DND-41 (cell line): ENCODE measurements around the gene DYNC1I1.

ENCODE experiments used
- ATAC-seq: fragments of 200-7000 bp; cut with Tn5 transposase; 3 replicates; pipeline ENCODE4 v1.9.1; 2021; ENCODE audit warnings: low read depth; ENCODE audit not compliant: insufficient read depth
- DNase-seq: peaks from one replicate; pipeline ENCODE4 v3.0.0-alpha.2; 2020
- H2AFZ ChIP-seq: 2 replicates; pipeline ENCODE4 v1.6.0; 2012; ENCODE audit warnings: low read depth, low read length
- H3K27ac ChIP-seq: 2 replicates; pipeline ENCODE4 v1.5.1; 2012; ENCODE audit warnings: low read length, inconsistent platforms
- H3K27me3 ChIP-seq: fragments of 200-600 bp; sonication (generic); 2 replicates; pipeline ENCODE4 v1.6.0; 2012; ENCODE audit warnings: low read length, mild to moderate bottlenecking, inconsistent platforms; ENCODE audit not compliant: insufficient read depth, poor library complexity
- H3K36me3 ChIP-seq: 2 replicates; pipeline ENCODE4 v1.5.1; 2012; ENCODE audit warnings: low read length, inconsistent platforms; ENCODE audit not compliant: insufficient read depth
- H3K4me1 ChIP-seq: 2 replicates; pipeline ENCODE4 v1.5.1; 2012; ENCODE audit warnings: mild to moderate bottlenecking, low read length; ENCODE audit not compliant: insufficient read depth
- H3K4me2 ChIP-seq: 2 replicates; pipeline ENCODE4 v1.6.0; 2012; ENCODE audit warnings: mild to moderate bottlenecking, moderate library complexity, low read length, inconsistent platforms; ENCODE audit not compliant: insufficient read depth
- H3K4me3 ChIP-seq, 2 experiments: fragments of 200-600 bp in 1 of 2; shearing (Covaris generic) in 1 of 2; 2 replicates each; pipeline ENCODE4 v1.5.1; 2012 to 2016; ENCODE audit warnings: inconsistent platforms in 2 of 2, low read length in 2 of 2, mild to moderate bottlenecking in 2 of 2, low read depth in 1 of 2, moderate library complexity in 1 of 2
- H3K79me2 ChIP-seq: 2 replicates; pipeline ENCODE4 v1.6.0; 2012; ENCODE audit warnings: low read length, inconsistent platforms; ENCODE audit not compliant: insufficient read depth
- H3K9ac ChIP-seq: 2 replicates; pipeline ENCODE4 v1.6.0; 2012; ENCODE audit warnings: low read depth, mild to moderate bottlenecking, inconsistent platforms, low read length, moderate library complexity
- H3K9me3 ChIP-seq: 2 replicates; pipeline ENCODE4 v1.5.1; 2012; ENCODE audit warnings: low read length, moderate library complexity, mild to moderate bottlenecking, inconsistent platforms; ENCODE audit not compliant: insufficient read depth, severe bottlenecking
- H4K20me1 ChIP-seq: 2 replicates; pipeline ENCODE4 v1.6.0; 2012; ENCODE audit warnings: low read length; ENCODE audit not compliant: insufficient read depth
- CTCF ChIP-seq: IDR thresholded peaks from 2 replicates; pipeline ENCODE4 v1.5.1; 2012; ENCODE audit warnings: borderline replicate concordance, low read length, moderate library complexity, mild to moderate bottlenecking; ENCODE audit not compliant: poor library complexity, severe bottlenecking; ENCODE audit errors: extremely low read depth
- EZH2 ChIP-seq: IDR thresholded peaks from 3 replicates; pipeline ENCODE4 v1.6.1; 2012; ENCODE audit warnings: borderline replicate concordance, low read depth, mild to moderate bottlenecking, moderate library complexity, low read length, inconsistent platforms; ENCODE audit not compliant: severe bottlenecking

DYNC1I1 gene

DNA sequence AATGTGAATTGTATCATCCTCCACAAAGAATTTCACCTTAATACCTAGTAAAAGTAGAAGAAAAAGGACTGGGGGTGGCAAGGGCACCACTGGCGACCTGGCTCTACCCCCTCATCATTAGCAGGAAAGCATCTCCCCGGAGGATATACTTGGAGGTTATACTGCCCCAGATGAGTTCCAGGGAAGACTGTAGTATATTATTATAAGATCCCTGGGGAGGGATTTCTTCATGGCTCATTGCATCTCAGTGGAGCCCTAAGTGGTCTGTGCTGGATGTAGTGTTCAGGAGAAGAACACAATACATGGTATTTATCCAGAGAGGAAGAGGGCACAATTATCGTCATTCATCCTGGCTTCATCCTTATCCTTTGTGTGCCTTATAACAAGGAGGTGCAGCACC is 14.2 kb upstream of the DYNC1I1 start:
- Histone ChIP-seq H3K27me3 (no peaks in the 10 kb centered on the region), H3K27ac (no peak overlapping the region), H3K9ac (no peak overlapping the region), H3K9me3 (no peaks in the 10 kb centered on the region), H3K4me1 (no peaks in the 10 kb centered on the region), H3K79me2 (no peaks in the 10 kb centered on the region), H4K20me1 (no peaks in the 10 kb centered on the region), H3K4me3 (no peak overlapping the region), H3K36me3 (no peaks in the 10 kb centered on the region), H2AFZ (no peak overlapping the region), H3K4me2 (no peak overlapping the region)
- ATAC-seq (no peak), DNase-seq (no peak)
- TF ChIP-seq EZH2 (no peak), CTCF (no peak)

DNA sequence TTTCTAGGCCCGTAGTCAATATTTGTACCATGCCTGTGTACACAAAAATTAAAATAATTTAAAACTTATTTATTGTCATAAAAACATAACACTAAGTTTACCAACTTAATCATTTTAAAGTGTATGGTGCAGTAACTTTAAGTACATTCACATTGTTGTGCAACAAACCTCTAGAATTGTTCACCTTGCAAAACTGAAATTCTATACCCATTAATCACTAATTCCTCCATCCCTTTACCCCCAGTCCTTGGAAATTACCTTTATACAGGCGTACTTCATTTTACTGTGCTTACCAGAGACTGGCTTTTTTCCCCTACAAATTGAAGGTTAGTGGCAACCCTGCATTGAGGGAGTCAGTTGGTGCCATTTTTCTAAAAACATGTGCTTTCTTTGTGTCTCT is 6.3 kb upstream of the DYNC1I1 start:
- no peak for ATAC-seq

GRCh38 chr7:95766657-95767056 is 5.7 kb upstream of the DYNC1I1 start:
- Histone ChIP-seq H3K79me2 (no peaks in the 10 kb centered on the region), H3K27me3 (no peaks in the 10 kb centered on the region), H3K9me3 (no peaks in the 10 kb centered on the region), H3K4me2 (no peak overlapping the region), H3K4me3 (no peak overlapping the region), H4K20me1 (no peaks in the 10 kb centered on the region), H3K9ac (no peak overlapping the region), H3K4me1 (no peaks in the 10 kb centered on the region), H2AFZ (no peak overlapping the region), H3K27ac (no peak overlapping the region), H3K36me3 (no peaks in the 10 kb centered on the region)
- DNase-seq = no peak
- ATAC-seq = no peak
- TF ChIP-seq CTCF = no peak
- TF ChIP-seq EZH2 = no peak

More for the DNA sequence above, 6.3 kb upstream of the DYNC1I1 start:
- H3K9ac ChIP-seq = no peak overlapping the region
- H3K4me3 ChIP-seq = no peak overlapping the region
- H4K20me1 ChIP-seq = no peaks in the 10 kb centered on the region
- no peak for TF ChIP-seq CTCF
- TF ChIP-seq EZH2 = no peak
- no peaks in the 10 kb centered on the region for H3K79me2 ChIP-seq
- H3K9me3 ChIP-seq = no peaks in the 10 kb centered on the region
- H3K4me1 ChIP-seq = no peaks in the 10 kb centered on the region
- no peak for DNase-seq
- H3K4me2 ChIP-seq = no peak overlapping the region
- no peaks in the 10 kb centered on the region for H3K36me3 ChIP-seq
- H3K27ac ChIP-seq = no peak overlapping the region
- no peak overlapping the region for H2AFZ ChIP-seq
- H3K27me3 ChIP-seq = no peaks in the 10 kb centered on the region
